HepG2 (cell line): Measurements from ENCODE around the gene SLC43A1. TPM values are rescaled to one million over a fixed set of nuclear protein-coding genes. Genes with fewer than 3 reads are reported as not detected.

Experiments used
- CCAR2 ChIP-seq: fragments of 200-400 bp; formaldehyde crosslinking; optimal IDR thresholded peaks from 2 replicates; pipeline ENCODE3; 2018; ENCODE audit warnings: low read depth, mild to moderate bottlenecking, low read length, moderate library complexity
- FOSL2 ChIP-seq: sonication (generic); formaldehyde crosslinking; IDR thresholded peaks from 2 replicates; pipeline ENCODE4 v1.4.0; 2020; ENCODE audit warnings: missing genetic modification reagents
- LRRFIP1 ChIP-seq: sonication (generic); formaldehyde crosslinking; conservative IDR thresholded peaks from 2 replicates; pipeline ENCODE4 v1.4.0; 2020; ENCODE audit warnings: missing genetic modification reagents
- POLR2G ChIP-seq: fragments of 200-400 bp; formaldehyde crosslinking; IDR thresholded peaks from 2 replicates; pipeline ENCODE4 v1.6.1; 2018; ENCODE audit warnings: mild to moderate bottlenecking, low read depth, low read length, moderate library complexity
- PRDM15 ChIP-seq: sonication (generic); formaldehyde crosslinking; IDR thresholded peaks from 2 replicates; pipeline ENCODE4 v1.4.0; 2020; ENCODE audit warnings: missing genetic modification reagents
- SNAPC5 ChIP-seq: sonication (generic); formaldehyde crosslinking; IDR thresholded peaks from 2 replicates; pipeline ENCODE4 v1.8.1; 2023; ENCODE audit warnings: mild to moderate bottlenecking, missing genetic modification reagents, borderline replicate concordance
- SYNCRIP ChIP-seq: fragments of 200-400 bp; formaldehyde crosslinking; IDR thresholded peaks from 2 replicates; pipeline ENCODE4 v1.6.1; 2018; ENCODE audit warnings: mild to moderate bottlenecking, low read depth, low read length; ENCODE audit not compliant: insufficient read depth
- ZBTB26 ChIP-seq: IDR thresholded peaks from 2 replicates; pipeline ENCODE4 v1.6.1; 2016; ENCODE audit warnings: missing compliant biosample characterization, missing genetic modification reagents, borderline replicate concordance
- ZBTB42 ChIP-seq: sonication (generic); formaldehyde crosslinking; IDR thresholded peaks from 2 replicates; pipeline ENCODE4 v1.5.0; 2020; ENCODE audit warnings: mild to moderate bottlenecking, missing genetic modification reagents
- ZNF30 ChIP-seq: sonication (generic); formaldehyde crosslinking; IDR thresholded peaks from 2 replicates; pipeline ENCODE4 v1.5.0; 2020; ENCODE audit warnings: mild to moderate bottlenecking, missing genetic modification reagents
- ZNF331 ChIP-seq: sonication (generic); formaldehyde crosslinking; IDR thresholded peaks from 2 replicates; pipeline ENCODE4 v1.4.0; 2020; ENCODE audit warnings: missing genetic modification reagents
- ZNF687 ChIP-seq: sonication (generic); formaldehyde crosslinking; IDR thresholded peaks from 2 replicates; pipeline ENCODE4 v1.5.1; 2020; ENCODE audit warnings: mild to moderate bottlenecking, missing genetic modification reagents, moderate library complexity
- ZNF770 ChIP-seq: sonication (generic); formaldehyde crosslinking; IDR thresholded peaks from 2 replicates; pipeline ENCODE4 v1.5.0; 2020; ENCODE audit warnings: mild to moderate bottlenecking, missing genetic modification reagents
- polyA plus RNA-seq, 8 experiments: library from polyadenylated mRNA; depleted of rRNA in 3 of 8; stranded (reverse) in 7 of 8; unstranded in 1 of 8; fragments of >200 nt; fragmentation: Illumina TruSeq in 4 of 8; extraction: Trizol in 4 of 8; gene quantifications; 2 replicates each; pipeline versions ENCODE4 v1.2.1 to v1.2.3, GENCODE V29; 2011 to 2016; ENCODE audit warnings: low read depth in 4 of 8, missing spikeins in 1 of 8, mixed read lengths in 1 of 8; ENCODE audit not compliant: insufficient read depth in 1 of 8
- total RNA-seq, 5 experiments: library from RNA; depleted of rRNA; stranded (reverse); fragments of >200 nt; fragmentation: Illumina TruSeq; extraction: Trizol; gene quantifications; 2 replicates each; pipeline ENCODE4 v1.2.3, GENCODE V29; 2016; ENCODE audit warnings: low read depth in 1 of 5

The SLC43A1 gene
- total and polyA plus RNA-seq, 2 of the 13 experiments (the other 11 are each of a cell fraction or from before 2014, with no cell fraction given), result 72.3 to 87.6 TPM

- TF ChIP-seq ZNF687 (CRISPR knock-in tag) (peak; percentile 68), LRRFIP1 (no peak), ZNF30 (CRISPR knock-in tag) (no peak), FOSL2 (CRISPR knock-in tag) (no peak; the same call in 1 of the 2 replicates), ZBTB42 (CRISPR knock-in tag) (no peak), PRDM15 (no peak), CCAR2 (no peak), SNAPC5 (CRISPR knock-in tag) (no peak), SYNCRIP (no peak), ZNF331 (CRISPR knock-in tag) (0 out of 2 replicates have a peak, but pooled peaks have one; percentile 17), ZNF770 (CRISPR knock-in tag) (no peak), POLR2G (no peak), ZBTB26 (CRISPR knock-in tag) (no peak)
Observed at GRCh38 chr11:57459164-57460021, 56.1 kb downstream of the SLC43A1 start (continued).
